SK-N-SH (cell line): ENCODE data around the gene NUS1. TPM values are rescaled to one million over a fixed set of nuclear protein-coding genes. Genes with fewer than 3 reads are reported as not detected.
"Not testable (repeated sequence)": the region's sequence is repeated elsewhere in the genome, so short reads cannot be mapped to it uniquely, and the experiment has no call there.

Experiments used
- CTCF ChIA-PET: fragments of 300-600, 350-600 bp; formaldehyde crosslinking; extraction: SDS; loops from one replicate; lab custom pipeline; 2021; lab: Yijun Ruan, JAX
- POLR2A ChIA-PET: fragments of 350-600 bp; sonication (Branson Sonifier 250); formaldehyde crosslinking; extraction: SDS; loops from one replicate; lab custom pipeline; 2020; ENCODE audit warnings: antibody characterized with exemption, inconsistent platforms; lab: Yijun Ruan, JAX
- DNase-seq: peaks from one replicate; pipeline ENCODE4 v3.0.0; 2012
- H2AFZ ChIP-seq: fragments of 200-600 bp; sonication (generic); 2 replicates; pipeline ENCODE4 v1.8.1; 2016; ENCODE audit warnings: antibody characterized with exemption, mild to moderate bottlenecking, low read depth
- H3F3A ChIP-seq: fragments of 200-600 bp; sonication (generic); replicated peaks from 2 replicates; pipeline ENCODE3; 2016; ENCODE audit warnings: antibody characterized with exemption, mild to moderate bottlenecking; ENCODE audit not compliant: insufficient read depth
- H3K27ac ChIP-seq, 2 experiments: fragments of 200-500 bp in 1 of 2; fragments of 200-600 bp in 1 of 2; sonication (Bioruptor generic) in 1 of 2; sonication (generic), shearing (Covaris generic) in 1 of 2; 2 replicates each; pipeline versions ENCODE4 v1.5.1 to v1.6.1; 2014 to 2016; ENCODE audit warnings: low read depth in 2 of 2, inconsistent platforms in 1 of 2, low read length in 1 of 2, mild to moderate bottlenecking in 1 of 2, mixed read lengths in 1 of 2
- H3K27me3 ChIP-seq: fragments of 200-600 bp; sonication (generic), shearing (Covaris generic); 2 replicates; pipeline ENCODE4 v1.6.1; 2016; ENCODE audit warnings: mixed run types; ENCODE audit not compliant: insufficient read depth
- H3K36me3 ChIP-seq, 2 experiments: fragments of 200-500 bp in 1 of 2; fragments of 200-600 bp in 1 of 2; sonication (Bioruptor generic) in 1 of 2; sonication (generic) in 1 of 2; replicated peaks in 1 of 2; 2 replicates each; pipeline versions ENCODE3 to v1.5.1; 2014 to 2016; ENCODE audit warnings: low read length in 1 of 2, mild to moderate bottlenecking in 1 of 2; ENCODE audit not compliant: insufficient read depth in 2 of 2, control insufficient read depth in 1 of 2
- H3K4me1 ChIP-seq, 2 experiments: fragments of 200-500 bp in 1 of 2; fragments of 200-600 bp in 1 of 2; sonication (Bioruptor generic) in 1 of 2; sonication (generic), shearing (Covaris generic) in 1 of 2; 2 replicates each; pipeline versions ENCODE4 v1.5.1 to v1.6.1; 2014 to 2016; ENCODE audit warnings: low read depth in 1 of 2, low read length in 1 of 2, mixed run types in 1 of 2; ENCODE audit not compliant: insufficient read depth in 2 of 2, control insufficient read depth in 1 of 2
- H3K4me2 ChIP-seq: fragments of 200-600 bp; sonication (generic), shearing (Covaris generic); 2 replicates; pipeline ENCODE4 v1.6.1; 2017; ENCODE audit warnings: mixed run types
- H3K4me3 ChIP-seq, 2 experiments: fragments of 200-500 bp in 1 of 2; fragments of 200-600 bp in 1 of 2; sonication (Bioruptor generic) in 1 of 2; sonication (generic), shearing (Covaris generic) in 1 of 2; 2 replicates each; pipeline versions ENCODE4 v1.5.1 to v1.8.1; 2014 to 2016; ENCODE audit warnings: low read depth in 2 of 2, inconsistent platforms in 1 of 2, low read length in 1 of 2, mild to moderate bottlenecking in 1 of 2, mixed read lengths in 1 of 2, moderate library complexity in 1 of 2
- H3K79me2 ChIP-seq: fragments of 200-600 bp; sonication (generic); 2 replicates; pipeline ENCODE4 v1.8.1; 2017; ENCODE audit warnings: mild to moderate bottlenecking; ENCODE audit not compliant: insufficient read depth
- H3K9ac ChIP-seq: fragments of 200-600 bp; sonication (generic); 2 replicates; pipeline ENCODE4 v1.6.1; 2017; ENCODE audit warnings: mixed run types
- H3K9me2 ChIP-seq: fragments of 200-600 bp; sonication (generic); 2 replicates; pipeline ENCODE4 v1.6.1; 2017; ENCODE audit warnings: mixed run types
- H3K9me3 ChIP-seq: fragments of 200-600 bp; sonication (generic); 2 replicates; pipeline ENCODE4 v1.6.1; 2017; ENCODE audit warnings: mixed run types, mild to moderate bottlenecking, moderate library complexity
- H4K20me1 ChIP-seq: fragments of 200-600 bp; sonication (generic); 2 replicates; pipeline ENCODE4 v1.6.1; 2017; ENCODE audit warnings: mild to moderate bottlenecking, mixed run types; ENCODE audit not compliant: insufficient read depth
- CHD2 ChIP-seq: fragments of 150-350 bp; IDR thresholded peaks from 2 replicates; pipeline ENCODE4 v1.6.1; 2018; ENCODE audit warnings: low read length; ENCODE audit not compliant: partially characterized antibody
- EZH2phosphoT487 ChIP-seq: fragments of 200-600 bp; sonication (generic); IDR thresholded peaks from 2 replicates; pipeline ENCODE4 v1.6.1; 2017; ENCODE audit warnings: low read depth, mixed run types, mild to moderate bottlenecking, antibody characterized with exemption, moderate library complexity, borderline replicate concordance
- FOSL2 ChIP-seq: IDR thresholded peaks from 2 replicates; pipeline ENCODE4 v1.4.0; 2012; ENCODE audit warnings: low read depth, mild to moderate bottlenecking, moderate library complexity, borderline replicate concordance
- FOXJ3 ChIP-seq: sonication (generic); formaldehyde crosslinking; IDR thresholded peaks from 2 replicates; pipeline ENCODE4 v1.5.1; 2020; ENCODE audit warnings: mild to moderate bottlenecking, missing genetic modification reagents
- MEF2A ChIP-seq: IDR thresholded peaks from 2 replicates; pipeline ENCODE4 v1.4.0; 2012; ENCODE audit warnings: low read depth, borderline replicate concordance
- NFIC ChIP-seq: IDR thresholded peaks from 2 replicates; pipeline ENCODE4 v1.4.0; 2012; ENCODE audit warnings: borderline replicate concordance
- NRF1 ChIP-seq: IDR thresholded peaks from 2 replicates; pipeline ENCODE4 v1.6.1; 2012; ENCODE audit warnings: low read depth, mild to moderate bottlenecking, low read length
- RFX5 ChIP-seq: IDR thresholded peaks from 2 replicates; pipeline ENCODE4 v1.6.1; 2012; ENCODE audit warnings: mild to moderate bottlenecking, improper control_type of control experiment, low read length
- TAF1 ChIP-seq: IDR thresholded peaks from 2 replicates; pipeline ENCODE4 v1.6.1; 2012; ENCODE audit warnings: low read depth, mild to moderate bottlenecking, low read length, moderate library complexity, borderline replicate concordance
- YY1 ChIP-seq: IDR thresholded peaks from 2 replicates; pipeline ENCODE4 v1.4.0; 2012; ENCODE audit warnings: low read depth, mild to moderate bottlenecking
- WGBS: methylation state at CpG from one replicate; pipeline ENCODE4 v1.1.6; 2017; ENCODE audit warnings: low lambda C conversion rate; 5-methylcytosine and 5-hydroxymethylcytosine counted together
- polyA plus RNA-seq, 3 experiments: library from polyadenylated mRNA; depleted of rRNA; stranded (reverse); fragments of >200 nt; gene quantifications; 2 replicates each; pipeline ENCODE4 v1.2.3, GENCODE V29; 2012
- TF ChIP-seq, protein P1 (sequence below): IDR thresholded peaks from 2 replicates; pipeline ENCODE4; 2012
- TF ChIP-seq, protein P2 (sequence below): IDR thresholded peaks from 2 replicates; pipeline ENCODE4 v1.6.1; 2012; ENCODE audit warnings: mild to moderate bottlenecking, low read depth, low read length, moderate library complexity

The NUS1 gene
- polyA plus RNA-seq, 1 of the 3 experiments (the other 2 are of a cell fraction): 8.9 TPM

- Histone ChIP-seq H3K27me3 (no peaks in the 10 kb centered on the region), H3K9me2 (no peaks in the 10 kb centered on the region), H3K9ac (peak overlapping the region; percentile 27; the same call in 1 of the 2 replicates), H3K36me3 (peaks cover 0 to 3% of the 10 kb centered on the region in 2 experiments), H3K9me3 (no peaks in the 10 kb centered on the region), H4K20me1 (peaks cover 29% of the 10 kb centered on the region), H3K4me3 (peak overlapping the region; percentile 66 to 79), H3K27ac (no peak overlapping the region), H3K79me2 (peaks cover 38% of the 10 kb centered on the region), H3K4me1 (peaks cover 0 to 12% of the 10 kb centered on the region in 2 experiments; a peak in 2 of 4 replicates), H2AFZ (peak overlapping the region; percentile 100), H3K4me2 (peak overlapping the region; percentile 90), H3F3A (no peaks in the 10 kb centered on the region)
- no peak for DNase-seq
- ChIA-PET POLR2A (no interaction called here), CTCF (interaction anchor here (0.6 to 1.0 kb wide), 3 partner anchors 22 to 224 kb away, joined by 3 to 4 read pairs (median 3); no protein-coding TSS in a partner anchor)
- TF ChIP-seq CHD2 (no peak), TAF1 (no peak), NFIC (no peak), RFX5 (no peak), EZH2phosphoT487 (no peak), FOXJ3 (CRISPR knock-in tag) (no peak)
- TF ChIP-seq, protein P1, sequence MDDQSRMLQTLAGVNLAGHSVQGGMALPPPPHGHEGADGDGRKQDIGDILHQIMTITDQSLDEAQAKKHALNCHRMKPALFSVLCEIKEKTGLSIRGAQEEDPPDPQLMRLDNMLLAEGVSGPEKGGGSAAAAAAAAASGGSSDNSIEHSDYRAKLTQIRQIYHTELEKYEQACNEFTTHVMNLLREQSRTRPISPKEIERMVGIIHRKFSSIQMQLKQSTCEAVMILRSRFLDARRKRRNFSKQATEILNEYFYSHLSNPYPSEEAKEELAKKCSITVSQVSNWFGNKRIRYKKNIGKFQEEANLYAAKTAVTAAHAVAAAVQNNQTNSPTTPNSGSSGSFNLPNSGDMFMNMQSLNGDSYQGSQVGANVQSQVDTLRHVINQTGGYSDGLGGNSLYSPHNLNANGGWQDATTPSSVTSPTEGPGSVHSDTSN: no peak
- 61% methylated on average over 10 of the region's 10 CpGs for WGBS
Measured at GRCh38 chr6:117674503-117674902, 766 bp upstream of the NUS1 start.

DNA sequence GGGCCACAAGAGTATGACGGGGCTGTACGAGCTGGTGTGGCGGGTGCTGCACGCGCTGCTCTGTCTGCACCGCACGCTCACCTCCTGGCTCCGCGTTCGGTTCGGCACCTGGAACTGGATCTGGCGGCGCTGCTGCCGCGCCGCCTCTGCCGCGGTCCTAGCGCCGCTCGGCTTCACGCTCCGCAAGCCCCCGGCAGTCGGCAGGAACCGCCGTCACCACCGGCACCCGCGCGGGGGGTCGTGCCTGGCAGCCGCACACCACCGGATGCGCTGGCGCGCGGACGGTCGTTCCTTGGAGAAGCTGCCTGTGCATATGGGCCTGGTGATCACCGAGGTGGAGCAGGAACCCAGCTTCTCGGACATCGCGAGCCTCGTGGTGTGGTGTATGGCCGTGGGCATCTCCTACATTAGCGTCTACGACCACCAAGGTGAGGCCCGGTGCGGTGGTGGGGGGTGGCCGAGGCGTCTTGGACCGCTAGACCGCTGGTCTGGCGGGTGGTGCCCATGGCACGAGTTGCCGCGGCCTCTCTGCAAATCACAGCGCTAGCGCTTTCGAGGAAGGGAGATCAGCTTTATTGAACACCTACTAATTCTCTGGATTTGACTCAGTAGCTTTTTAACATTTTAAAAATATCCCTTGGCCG lies 511 bp downstream of the NUS1 start:
- H3K36me3 ChIP-seq, H3K9me2 ChIP-seq, H3F3A ChIP-seq, POLR2A ChIA-PET, H3K27me3 ChIP-seq, H3K9me3 ChIP-seq, CTCF ChIA-PET: not testable (repeated sequence)
- peak overlapping the region in 1 of 2 experiments; percentile 57; a peak in 2 of 4 replicates for H3K27ac ChIP-seq
- H3K4me3 ChIP-seq: peak overlapping the region; percentile 79 to 98
- H4K20me1 ChIP-seq: peaks cover 41% of the 10 kb centered on the region
- H3K4me1 ChIP-seq: peaks cover 0 to 12% of the 10 kb centered on the region in 2 experiments; a peak in 2 of 4 replicates
- peak overlapping the region; percentile 69 for H3K9ac ChIP-seq
- peak overlapping the region; percentile 65; the same call in 1 of the 2 replicates for H2AFZ ChIP-seq
- DNase-seq: peak; percentile 48
- peak overlapping the region; percentile 91 for H3K4me2 ChIP-seq
- 2% methylated on average over 10 of the region's 62 CpGs for WGBS
- H3K79me2 ChIP-seq: peaks cover 51% of the 10 kb centered on the region

DNA sequence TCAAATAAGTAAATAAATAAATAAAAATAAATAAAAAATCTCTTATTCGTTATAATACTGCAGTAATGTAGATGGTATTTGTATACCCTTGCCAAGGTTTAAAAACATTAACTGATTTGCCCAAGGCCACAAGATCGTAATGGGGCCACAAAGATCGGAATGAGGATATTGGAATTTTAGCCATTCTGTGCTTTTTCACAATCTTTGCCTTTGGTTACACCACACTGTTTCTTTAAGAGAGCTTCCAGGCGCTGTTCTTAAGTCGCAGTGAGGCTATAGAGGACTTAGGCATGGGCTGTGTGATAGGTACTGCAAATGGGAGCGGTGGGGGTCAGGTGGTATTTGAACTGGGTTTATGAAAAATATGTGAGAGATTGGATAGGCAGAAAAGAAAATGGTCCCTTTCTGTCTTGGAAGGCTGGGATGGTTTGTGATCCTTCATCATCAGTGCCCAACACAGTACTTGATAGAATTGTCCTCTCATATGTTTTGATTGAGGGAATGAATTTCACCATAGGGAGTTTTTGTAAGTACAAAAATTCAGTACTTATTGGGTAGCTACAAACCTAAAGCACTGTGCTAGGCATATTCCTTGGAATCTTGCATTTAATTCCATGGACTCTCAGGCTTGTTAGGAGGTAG lies 1.4 kb downstream of the NUS1 start:
- DNase-seq: no peak
- Histone ChIP-seq H3F3A (no peaks in the 10 kb centered on the region), H3K27ac (no peak overlapping the region), H3K9me2 (no peaks in the 10 kb centered on the region), H3K4me3 (peak overlapping the region; percentile 79 to 98), H4K20me1 (peaks cover 51% of the 10 kb centered on the region), H3K27me3 (no peaks in the 10 kb centered on the region), H3K9ac (no peak overlapping the region; the same call in 1 of the 2 replicates), H3K4me1 (peaks cover 0 to 12% of the 10 kb centered on the region in 2 experiments; a peak in 2 of 4 replicates), H3K9me3 (no peaks in the 10 kb centered on the region), H2AFZ (no peak overlapping the region), H3K36me3 (peaks cover 2 to 9% of the 10 kb centered on the region in 2 experiments), H3K79me2 (peaks cover 60% of the 10 kb centered on the region)
- POLR2A ChIA-PET: no interaction called here
- 71% methylated on average over 6 of the region's 6 CpGs for WGBS
- CTCF ChIA-PET: interaction anchor here (0.6 kb wide), 1 partner anchor 227 kb away, joined by 3 read pairs; no protein-coding TSS in a partner anchor
- TF ChIP-seq RFX5: no peak
- no peak for TF ChIP-seq FOSL2
- TF ChIP-seq MEF2A: no peak
- no peak for TF ChIP-seq CHD2
- TF ChIP-seq, protein P2, sequence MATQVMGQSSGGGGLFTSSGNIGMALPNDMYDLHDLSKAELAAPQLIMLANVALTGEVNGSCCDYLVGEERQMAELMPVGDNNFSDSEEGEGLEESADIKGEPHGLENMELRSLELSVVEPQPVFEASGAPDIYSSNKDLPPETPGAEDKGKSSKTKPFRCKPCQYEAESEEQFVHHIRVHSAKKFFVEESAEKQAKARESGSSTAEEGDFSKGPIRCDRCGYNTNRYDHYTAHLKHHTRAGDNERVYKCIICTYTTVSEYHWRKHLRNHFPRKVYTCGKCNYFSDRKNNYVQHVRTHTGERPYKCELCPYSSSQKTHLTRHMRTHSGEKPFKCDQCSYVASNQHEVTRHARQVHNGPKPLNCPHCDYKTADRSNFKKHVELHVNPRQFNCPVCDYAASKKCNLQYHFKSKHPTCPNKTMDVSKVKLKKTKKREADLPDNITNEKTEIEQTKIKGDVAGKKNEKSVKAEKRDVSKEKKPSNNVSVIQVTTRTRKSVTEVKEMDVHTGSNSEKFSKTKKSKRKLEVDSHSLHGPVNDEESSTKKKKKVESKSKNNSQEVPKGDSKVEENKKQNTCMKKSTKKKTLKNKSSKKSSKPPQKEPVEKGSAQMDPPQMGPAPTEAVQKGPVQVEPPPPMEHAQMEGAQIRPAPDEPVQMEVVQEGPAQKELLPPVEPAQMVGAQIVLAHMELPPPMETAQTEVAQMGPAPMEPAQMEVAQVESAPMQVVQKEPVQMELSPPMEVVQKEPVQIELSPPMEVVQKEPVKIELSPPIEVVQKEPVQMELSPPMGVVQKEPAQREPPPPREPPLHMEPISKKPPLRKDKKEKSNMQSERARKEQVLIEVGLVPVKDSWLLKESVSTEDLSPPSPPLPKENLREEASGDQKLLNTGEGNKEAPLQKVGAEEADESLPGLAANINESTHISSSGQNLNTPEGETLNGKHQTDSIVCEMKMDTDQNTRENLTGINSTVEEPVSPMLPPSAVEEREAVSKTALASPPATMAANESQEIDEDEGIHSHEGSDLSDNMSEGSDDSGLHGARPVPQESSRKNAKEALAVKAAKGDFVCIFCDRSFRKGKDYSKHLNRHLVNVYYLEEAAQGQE: no peak
- TF ChIP-seq NRF1: no peak
- no peak for TF ChIP-seq YY1
- TF ChIP-seq, protein P1: no peak
- TF ChIP-seq, all 33 proteins: peak for 0
- H3K4me2 ChIP-seq: peak overlapping the region; percentile 91
